ENCODE data around the gene ADAT1. TPM values are rescaled to one million over a fixed set of nuclear protein-coding genes. Genes with fewer than 3 reads are reported as not detected.

Gene ADAT1
- total and polyA plus RNA-seq, 2 donors (not counting 1 experiment from before 2014, with no cell fraction given), result 28.4 to 71.2 TPM

- peaks cover 35% of the 10 kb centered on the region for H3K79me2 ChIP-seq (ENCODE audit: control insufficient read depth, insufficient read depth, low read length)
- H3K9me3 ChIP-seq (ENCODE audit: control extremely low read depth in 1 of 3, control insufficient read depth in 2 of 3, insufficient read depth in 1 of 3, low read length in 2 of 3), result no peaks in the 10 kb centered on the region
- Mint-ChIP-seq H3K9me3 (ENCODE audit: insufficient read depth) (no peaks in the 10 kb centered on the region), H3K4me3 (peak overlapping the region; percentile 16), H3K4me1 (peaks cover 27% of the 10 kb centered on the region), H3K27me3 (no peaks in the 10 kb centered on the region), H3K27ac (no peak overlapping the region)
- no peak overlapping the region for H2AFZ ChIP-seq (ENCODE audit: insufficient read depth, low read depth, low read length, poor library complexity, severe bottlenecking)
- ChIA-PET POLR2A (no interaction called here), CTCF (interaction anchor here (2.6 kb wide), 1 partner anchor 27 kb away, joined by 19 read pairs; the partner anchor contains the start of genes KARS1 and TERF2IP)
- H4K20me1 ChIP-seq (ENCODE audit: control insufficient read depth, insufficient read depth, low read length, poor library complexity, severe bottlenecking), result no peaks in the 10 kb centered on the region
- H3K27me3 ChIP-seq (replicated peaks in 1 of 4; ENCODE audit: control extremely low read depth in 1 of 4, control insufficient read depth in 3 of 4, insufficient read depth in 4 of 4, low read length in 3 of 4), result no peaks in the 10 kb centered on the region
- TF ChIP-seq EZH2 (IDR thresholded peaks at IDR 0.05; ENCODE audit: borderline replicate concordance, insufficient read depth, low read depth, low read length, poor library complexity, severe bottlenecking), result no peak
- TF ChIP-seq, protein P1, sequence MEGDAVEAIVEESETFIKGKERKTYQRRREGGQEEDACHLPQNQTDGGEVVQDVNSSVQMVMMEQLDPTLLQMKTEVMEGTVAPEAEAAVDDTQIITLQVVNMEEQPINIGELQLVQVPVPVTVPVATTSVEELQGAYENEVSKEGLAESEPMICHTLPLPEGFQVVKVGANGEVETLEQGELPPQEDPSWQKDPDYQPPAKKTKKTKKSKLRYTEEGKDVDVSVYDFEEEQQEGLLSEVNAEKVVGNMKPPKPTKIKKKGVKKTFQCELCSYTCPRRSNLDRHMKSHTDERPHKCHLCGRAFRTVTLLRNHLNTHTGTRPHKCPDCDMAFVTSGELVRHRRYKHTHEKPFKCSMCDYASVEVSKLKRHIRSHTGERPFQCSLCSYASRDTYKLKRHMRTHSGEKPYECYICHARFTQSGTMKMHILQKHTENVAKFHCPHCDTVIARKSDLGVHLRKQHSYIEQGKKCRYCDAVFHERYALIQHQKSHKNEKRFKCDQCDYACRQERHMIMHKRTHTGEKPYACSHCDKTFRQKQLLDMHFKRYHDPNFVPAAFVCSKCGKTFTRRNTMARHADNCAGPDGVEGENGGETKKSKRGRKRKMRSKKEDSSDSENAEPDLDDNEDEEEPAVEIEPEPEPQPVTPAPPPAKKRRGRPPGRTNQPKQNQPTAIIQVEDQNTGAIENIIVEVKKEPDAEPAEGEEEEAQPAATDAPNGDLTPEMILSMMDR (IDR thresholded peaks at IDR 0.05), result no peak
- H3K27ac ChIP-seq (ENCODE audit: low read length in 2 of 2), result no peak overlapping the region
- no CpG with 5 or more reads among the region's 2 CpGs for WGBS (ENCODE audit: insufficient coverage)
- H3K4me2 ChIP-seq (replicated peaks; ENCODE audit: low read depth, low read length, poor library complexity, severe bottlenecking), result peak overlapping the region; percentile 16
- no peak overlapping the region for H3K4me3 ChIP-seq (ENCODE audit: control extremely low read depth in 1 of 5, extremely low read depth in 1 of 5, insufficient read depth in 1 of 5, low read depth in 2 of 5, low read length in 4 of 5)
- H3K36me3 ChIP-seq (replicated peaks in 1 of 2; ENCODE audit: control extremely low read depth in 1 of 2, control insufficient read depth in 1 of 2, extremely low read depth in 1 of 2, insufficient read depth in 2 of 2, low read length in 1 of 2), result peaks cover 2 to 32% of the 10 kb centered on the region in 2 experiments
- ATAC-seq (ENCODE audit: low read depth) (no peak), DNase-seq (peak; percentile 46)
- peaks cover 12 to 27% of the 10 kb centered on the region in 2 donors for H3K4me1 ChIP-seq (ENCODE audit: control insufficient read depth in 2 of 2, insufficient read depth in 2 of 2, low read length in 2 of 2)
- H3K9ac ChIP-seq (ENCODE audit: low read length), result no peak overlapping the region
- intact Hi-C loops (cut with micrococcal nuclease), result no loop called here
These were observed 2.0 kb downstream of the ADAT1 start for GRCh38 chr16:75621170-75621477.

DNA sequence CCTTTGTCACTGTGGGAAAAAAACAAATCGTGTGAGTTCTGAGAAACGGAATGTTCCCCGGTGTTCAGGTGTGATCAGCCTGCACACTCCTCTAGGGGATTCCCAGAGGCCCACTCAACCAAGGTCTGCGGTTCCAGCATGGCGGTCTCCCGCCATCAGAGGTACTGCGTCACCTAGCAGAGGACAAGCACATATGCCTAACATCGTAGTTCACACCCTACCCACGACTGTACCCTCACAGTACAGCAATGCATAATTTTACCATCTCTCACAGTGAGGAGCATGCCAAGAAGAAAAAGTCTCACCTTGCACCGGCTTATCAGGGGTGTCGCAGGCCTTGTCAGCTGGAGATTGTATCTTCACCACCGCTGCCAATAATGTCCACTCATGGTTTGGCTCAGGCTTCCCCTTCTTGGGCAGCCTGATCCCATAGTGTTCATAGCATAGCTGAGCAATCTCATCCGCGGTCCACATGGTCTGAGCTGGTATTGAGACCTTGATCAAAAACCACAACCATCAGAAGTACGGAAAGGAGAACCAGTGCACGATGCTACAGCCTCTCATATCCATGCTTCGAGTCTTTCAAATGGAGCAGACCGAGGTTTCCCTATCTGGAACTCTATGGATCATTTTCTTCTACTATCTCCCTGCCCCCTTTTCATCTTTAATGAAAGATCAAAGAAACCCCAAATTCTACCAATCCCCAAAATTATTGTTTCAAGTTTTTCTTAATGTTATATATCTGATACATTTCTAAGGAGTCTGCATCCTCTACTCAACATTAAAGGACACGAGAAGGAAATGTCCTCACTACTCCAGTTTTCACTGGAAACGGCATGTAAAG, 2.5 kb downstream of the ADAT1 start:
- Histone ChIP-seq H3K27ac (ENCODE audit: low read length in 2 of 2) (no peak overlapping the region), H2AFZ (ENCODE audit: insufficient read depth, low read depth, low read length, poor library complexity, severe bottlenecking) (no peak overlapping the region), H4K20me1 (ENCODE audit: control insufficient read depth, insufficient read depth, low read length, poor library complexity, severe bottlenecking) (no peaks in the 10 kb centered on the region), H3K4me3 (ENCODE audit: control extremely low read depth in 1 of 5, extremely low read depth in 1 of 5, insufficient read depth in 1 of 5, low read depth in 2 of 5, low read length in 4 of 5) (no peak overlapping the region), H3K79me2 (ENCODE audit: control insufficient read depth, insufficient read depth, low read length) (peaks cover 35% of the 10 kb centered on the region), H3K36me3 (replicated peaks in 1 of 2; ENCODE audit: control extremely low read depth in 1 of 2, control insufficient read depth in 1 of 2, extremely low read depth in 1 of 2, insufficient read depth in 2 of 2, low read length in 1 of 2) (peaks cover 3 to 32% of the 10 kb centered on the region in 2 experiments), H3K4me1 (ENCODE audit: control insufficient read depth in 2 of 2, insufficient read depth in 2 of 2, low read length in 2 of 2) (peaks cover 12 to 27% of the 10 kb centered on the region in 2 donors), H3K4me2 (replicated peaks; ENCODE audit: low read depth, low read length, poor library complexity, severe bottlenecking) (no peak overlapping the region), H3K9ac (ENCODE audit: low read length) (no peak overlapping the region), H3K27me3 (replicated peaks in 1 of 4; ENCODE audit: control extremely low read depth in 1 of 4, control insufficient read depth in 3 of 4, insufficient read depth in 4 of 4, low read length in 3 of 4) (no peaks in the 10 kb centered on the region), H3K9me3 (ENCODE audit: control extremely low read depth in 1 of 3, control insufficient read depth in 2 of 3, insufficient read depth in 1 of 3, low read length in 2 of 3) (no peaks in the 10 kb centered on the region)
- TF ChIP-seq, protein P1 (IDR thresholded peaks at IDR 0.05), result no peak
- no peak for TF ChIP-seq EZH2 (IDR thresholded peaks at IDR 0.05; ENCODE audit: borderline replicate concordance, insufficient read depth, low read depth, low read length, poor library complexity, severe bottlenecking)
- CTCF ChIA-PET, result interaction anchor here (0.6 kb wide), 1 partner anchor 71 kb away, joined by 3 read pairs; no protein-coding TSS in a partner anchor
- WGBS (ENCODE audit: insufficient coverage), result 88% methylated on average over 15 of the region's 20 CpGs
- DNase-seq (no peak), ATAC-seq (ENCODE audit: low read depth) (no peak)
- Mint-ChIP-seq H3K4me1 (peaks cover 27% of the 10 kb centered on the region), H3K4me3 (peak overlapping the region; percentile 16), H3K27me3 (no peaks in the 10 kb centered on the region), H3K27ac (no peak overlapping the region), H3K9me3 (ENCODE audit: insufficient read depth) (no peaks in the 10 kb centered on the region)
- POLR2A ChIA-PET, result interaction anchor here (0.7 kb wide), 1 partner anchor 8 kb away, joined by 3 read pairs; no protein-coding TSS in a partner anchor
- intact Hi-C loops (cut with micrococcal nuclease), result no loop called here

Measured in B cell (primary cell).